PFSK-1 (cell line): ENCODE results near the gene PPP2R2C.

ENCODE experiments used
- SIN3A ChIP-seq: IDR thresholded peaks from 2 replicates; pipeline ENCODE4 v1.6.1; 2012; ENCODE audit warnings: mild to moderate bottlenecking, low read length, moderate library complexity, borderline replicate concordance; ENCODE audit not compliant: insufficient read depth
- TAF1 ChIP-seq: IDR thresholded peaks from 2 replicates; pipeline ENCODE4 v1.6.1; 2012; ENCODE audit warnings: low read length, control low read depth, borderline replicate concordance; ENCODE audit not compliant: insufficient read depth
- TF ChIP-seq, protein P1 (sequence below), 2 experiments: IDR thresholded peaks; 2 replicates each; pipeline versions ENCODE4 v1.6.1 to v1.8.0; 2011 to 2012; ENCODE audit warnings: low read depth in 2 of 2, low read length in 2 of 2, control low read depth in 1 of 2, inconsistent platforms in 1 of 2, mild to moderate bottlenecking in 1 of 2, moderate library complexity in 1 of 2; ENCODE audit not compliant: insufficient read depth in 1 of 2

DNA sequence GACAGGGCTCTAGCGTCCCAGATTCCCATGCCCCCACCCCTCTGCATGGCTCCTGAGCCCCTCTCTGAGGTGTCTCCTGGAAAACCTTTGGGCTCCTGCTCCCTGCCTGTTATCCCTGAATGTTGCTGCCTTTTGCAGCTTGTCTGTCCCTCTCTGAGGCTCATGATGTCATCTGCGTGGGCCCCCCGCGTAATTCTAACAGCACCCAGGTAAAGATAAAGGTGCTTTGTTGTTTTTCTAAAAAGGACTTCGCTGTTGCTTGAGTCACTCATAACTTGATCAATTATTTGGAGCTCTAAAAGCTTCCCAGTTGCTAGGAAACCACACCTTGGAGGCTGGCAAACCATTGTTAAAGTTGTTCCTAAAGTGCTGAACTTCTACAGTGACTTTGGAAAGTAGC, 166.1 kb downstream of the PPP2R2C start:
- TF ChIP-seq, protein P1, sequence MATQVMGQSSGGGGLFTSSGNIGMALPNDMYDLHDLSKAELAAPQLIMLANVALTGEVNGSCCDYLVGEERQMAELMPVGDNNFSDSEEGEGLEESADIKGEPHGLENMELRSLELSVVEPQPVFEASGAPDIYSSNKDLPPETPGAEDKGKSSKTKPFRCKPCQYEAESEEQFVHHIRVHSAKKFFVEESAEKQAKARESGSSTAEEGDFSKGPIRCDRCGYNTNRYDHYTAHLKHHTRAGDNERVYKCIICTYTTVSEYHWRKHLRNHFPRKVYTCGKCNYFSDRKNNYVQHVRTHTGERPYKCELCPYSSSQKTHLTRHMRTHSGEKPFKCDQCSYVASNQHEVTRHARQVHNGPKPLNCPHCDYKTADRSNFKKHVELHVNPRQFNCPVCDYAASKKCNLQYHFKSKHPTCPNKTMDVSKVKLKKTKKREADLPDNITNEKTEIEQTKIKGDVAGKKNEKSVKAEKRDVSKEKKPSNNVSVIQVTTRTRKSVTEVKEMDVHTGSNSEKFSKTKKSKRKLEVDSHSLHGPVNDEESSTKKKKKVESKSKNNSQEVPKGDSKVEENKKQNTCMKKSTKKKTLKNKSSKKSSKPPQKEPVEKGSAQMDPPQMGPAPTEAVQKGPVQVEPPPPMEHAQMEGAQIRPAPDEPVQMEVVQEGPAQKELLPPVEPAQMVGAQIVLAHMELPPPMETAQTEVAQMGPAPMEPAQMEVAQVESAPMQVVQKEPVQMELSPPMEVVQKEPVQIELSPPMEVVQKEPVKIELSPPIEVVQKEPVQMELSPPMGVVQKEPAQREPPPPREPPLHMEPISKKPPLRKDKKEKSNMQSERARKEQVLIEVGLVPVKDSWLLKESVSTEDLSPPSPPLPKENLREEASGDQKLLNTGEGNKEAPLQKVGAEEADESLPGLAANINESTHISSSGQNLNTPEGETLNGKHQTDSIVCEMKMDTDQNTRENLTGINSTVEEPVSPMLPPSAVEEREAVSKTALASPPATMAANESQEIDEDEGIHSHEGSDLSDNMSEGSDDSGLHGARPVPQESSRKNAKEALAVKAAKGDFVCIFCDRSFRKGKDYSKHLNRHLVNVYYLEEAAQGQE (IDR thresholded peaks at IDR 0.05; ENCODE audit: insufficient read depth in 1 of 2, low read depth in 2 of 2, low read length in 2 of 2): no peak
- TF ChIP-seq TAF1: no peak
- TF ChIP-seq SIN3A: no peak
